Stomach (tissue), 9 donors: ENCODE results near the gene MDFI. TPM values are rescaled to one million over a fixed set of nuclear protein-coding genes. Genes with fewer than 3 reads are reported as not detected.

ENCODE experiments used
- DNase-seq, 2 donors: peaks; one replicate each; pipeline versions ENCODE4 v3.0.0 to v3.0.0-alpha.2; 2013 to 2019
- H3K27ac ChIP-seq, 5 donors: fragments of 200-600 bp in 4 of 5; sonication (generic) in 4 of 5; one replicate each; pipeline ENCODE4 v1.5.1; 2013 to 2019; ENCODE audit warnings: mild to moderate bottlenecking in 1 of 5, moderate library complexity in 1 of 5
- H3K27me3 ChIP-seq, 3 donors: fragments of 200-600 bp; sonication (generic); one replicate each; pipeline ENCODE4 v1.5.1; 2017 to 2019; ENCODE audit warnings: mixed run types in 1 of 3
- H3K36me3 ChIP-seq, 4 donors: fragments of 200-600 bp; sonication (generic); 1 replicate in 3 of 4; 2 replicates in 1 of 4; pipeline ENCODE4 v1.5.1; 2016 to 2019
- H3K4me1 ChIP-seq, 4 donors: fragments of 200-600 bp; sonication (generic); one replicate each; pipeline ENCODE4 v1.5.1; 2016 to 2019
- H3K4me3 ChIP-seq, 4 donors: fragments of 200-600 bp; sonication (generic) in 3 of 4; one replicate each; pipeline ENCODE4 v1.5.1; 2016 to 2019; ENCODE audit warnings: mild to moderate bottlenecking in 1 of 4
- H3K9me3 ChIP-seq, 4 donors: fragments of 200-600 bp; sonication (generic); one replicate each; pipeline ENCODE4 v1.5.1; 2016 to 2019
- CTCF ChIP-seq, 7 experiments: fragments of 450-650 bp in 4 of 7; fragments of 200-600 bp in 3 of 7; sonication (generic) in 3 of 7; IDR thresholded peaks; one replicate each; pipeline ENCODE4 v1.5.1; 2016 to 2019; ENCODE audit warnings: antibody characterized with exemption in 7 of 7, control low read depth in 2 of 7, mild to moderate bottlenecking in 1 of 7
- EP300 ChIP-seq: sonication (generic); formaldehyde crosslinking; IDR thresholded peaks from one replicate; pipeline ENCODE4 v1.6.1; 2017; ENCODE audit warnings: antibody characterized with exemption
- POLR2A ChIP-seq, 4 donors: fragments of 450-650 bp; IDR thresholded peaks; one replicate each; pipeline ENCODE4 v1.6.1; 2016; ENCODE audit warnings: antibody characterized with exemption in 4 of 4, control low read depth in 2 of 4, mild to moderate bottlenecking in 1 of 4, moderate library complexity in 1 of 4
- POLR2AphosphoS5 ChIP-seq, 3 donors: sonication (generic); formaldehyde crosslinking; IDR thresholded peaks; one replicate each; pipeline ENCODE4 v1.6.1; 2016; ENCODE audit warnings: antibody characterized with exemption in 3 of 3
- WGBS, 5 donors: extraction: QIAGEN DNeasy Blood & Tissue Kit in 3 of 5; methylation state at CpG; one replicate each; pipeline versions ENCODE4 v1.1.5 to v1.1.7; 2013 to 2018; 5-methylcytosine and 5-hydroxymethylcytosine counted together
- intact Hi-C: fragments of 100-400 bp; cut with DNase I; formaldehyde crosslinking; loops from one replicate; pipeline ENCODE4 v1.15.1; 2023; ENCODE audit warnings: low total_unique reads
- polyA plus RNA-seq, 3 donors: library from polyadenylated mRNA; stranded (reverse); fragments of 200-250 nt; gene quantifications; one replicate each; pipeline ENCODE4 v1.2.3, GENCODE V29; 2013
- total RNA-seq, 5 donors: library from RNA; depleted of rRNA; stranded (reverse); fragments of >200 nt; gene quantifications; one replicate each; pipeline versions ENCODE4 v1.1.0 to v1.2.3, GENCODE V29; 2014 to 2016
- donor health status: healthy with polysubstance abuse.
- donor health status: Bipolar disorder and iron deficiency.
- donor health status: healthy.

The MDFI gene
- total and polyA plus RNA-seq, 8 donors = 3.7 to 17.2 (median 8.3) TPM; not detected in 1

- no peak overlapping the region for H3K4me3 ChIP-seq
- peaks cover 16 to 25% (median 20%) of the 10 kb centered on the region in 4 donors for H3K4me1 ChIP-seq
- DNase-seq = no peak
- intact Hi-C loops = no loop called here
- H3K27me3 ChIP-seq = peaks cover 2 to 48% (median 21%) of the 10 kb centered on the region in 3 donors
- 71 to 81% (median 76%) methylated on average over 11 of the region's 11 CpGs for WGBS, 5 donors
- no peak overlapping the region for H3K27ac ChIP-seq
- peaks cover 0 to 5% (median 0%) of the 10 kb centered on the region in 4 donors for H3K36me3 ChIP-seq
- no peaks in the 10 kb centered on the region for H3K9me3 ChIP-seq
- TF ChIP-seq POLR2AphosphoS5 (IDR thresholded peaks at IDR 0.05) (no peak), EP300 (no peak), POLR2A (IDR thresholded peaks at IDR 0.05) (no peak), CTCF (IDR thresholded peaks at IDR 0.05) (no peak)
Measured at GRCh38 chr6:41642090-41642959, 4.1 kb downstream of the MDFI start.

DNA sequence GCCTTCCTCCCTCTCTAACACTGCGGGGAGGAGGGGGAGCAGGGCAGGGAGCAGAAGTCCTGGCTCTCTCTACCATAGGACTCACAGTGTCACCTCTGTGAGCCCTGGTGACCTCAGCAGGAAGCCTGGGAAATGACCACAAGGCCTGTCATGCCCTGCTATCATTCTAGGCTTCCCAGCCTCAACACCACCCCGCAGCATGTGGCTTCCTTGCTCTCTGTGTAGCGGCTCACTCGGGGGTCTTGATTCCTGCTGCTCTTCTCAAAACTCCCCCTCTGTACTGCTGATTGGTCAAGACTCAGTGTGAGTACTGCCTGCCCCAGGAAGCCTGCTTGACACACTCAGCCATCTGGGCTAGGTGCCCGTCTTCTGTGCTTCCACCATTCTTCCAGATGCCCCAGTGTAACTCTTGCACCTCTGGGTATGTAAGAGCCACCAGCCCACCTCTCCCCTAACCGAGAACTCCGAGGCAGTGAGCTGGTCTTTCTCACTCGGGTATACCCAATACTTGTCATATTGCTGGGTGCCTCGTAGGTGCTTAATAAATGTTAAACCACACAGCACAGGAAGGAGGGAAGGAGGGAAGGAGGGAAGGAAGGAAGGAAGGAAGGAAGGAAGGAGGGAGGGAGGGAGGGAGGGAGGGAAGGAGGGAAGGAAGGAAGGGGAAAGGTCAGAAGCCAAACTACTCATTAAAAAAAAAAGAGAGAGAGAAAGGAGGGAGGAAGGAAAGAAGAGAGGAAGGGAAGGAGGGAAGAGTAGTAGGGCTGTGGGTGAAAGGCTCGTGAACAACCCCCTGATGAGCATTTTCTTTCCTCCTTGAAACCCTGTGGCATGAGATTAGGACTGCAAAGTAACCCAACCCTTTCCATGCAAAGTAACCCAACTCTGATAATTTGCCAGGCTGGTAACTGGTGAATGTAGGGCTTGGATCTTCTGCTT is 5.0 kb downstream of the MDFI start:
- DNase-seq = no peak
- TF ChIP-seq POLR2AphosphoS5 (IDR thresholded peaks at IDR 0.05) (no peak), CTCF (IDR thresholded peaks at IDR 0.05) (no peak), POLR2A (IDR thresholded peaks at IDR 0.05) (no peak), EP300 (no peak)
- H3K27ac ChIP-seq = no peak overlapping the region
- H3K4me1 ChIP-seq = peaks cover 7 to 16% (median 11%) of the 10 kb centered on the region in 4 donors
- no peak overlapping the region for H3K4me3 ChIP-seq
- H3K27me3 ChIP-seq = peaks cover 0 to 44% (median 12%) of the 10 kb centered on the region in 3 donors
- WGBS, 5 donors = 73 to 80% (median 77%) methylated on average over 10 of the region's 10 CpGs
- peaks cover 0 to 8% (median 0%) of the 10 kb centered on the region in 4 donors for H3K36me3 ChIP-seq
- H3K9me3 ChIP-seq = no peaks in the 10 kb centered on the region
- intact Hi-C loops = no loop called here

DNA sequence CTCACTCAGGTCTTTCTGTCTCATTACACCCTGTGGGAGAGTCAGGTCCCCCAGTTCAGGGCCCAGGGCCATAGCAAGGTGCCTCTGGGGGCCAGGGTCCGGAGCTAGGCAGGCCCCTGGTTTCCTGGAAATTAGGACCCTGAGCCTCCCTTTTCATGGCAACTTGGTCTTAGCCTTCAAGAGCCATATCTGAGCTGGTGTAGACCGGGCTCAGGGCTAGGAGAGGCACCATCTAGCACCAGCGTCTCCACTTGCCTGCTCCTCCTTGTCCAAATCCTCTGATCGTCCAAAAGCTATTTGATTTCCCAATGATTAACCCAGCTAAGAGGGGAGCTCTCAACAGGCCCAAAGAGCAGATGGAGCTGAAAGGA is 5.6 kb downstream of the MDFI start:
- H3K4me3 ChIP-seq = no peak overlapping the region
- no peak for TF ChIP-seq POLR2AphosphoS5 (IDR thresholded peaks at IDR 0.05)
- no peak for TF ChIP-seq CTCF (IDR thresholded peaks at IDR 0.05)
- TF ChIP-seq POLR2A (IDR thresholded peaks at IDR 0.05) = no peak
- TF ChIP-seq EP300 = no peak
- intact Hi-C loops = no loop called here
- H3K9me3 ChIP-seq = no peaks in the 10 kb centered on the region
- 81 to 92% (median 92%) methylated on average over 4 of the region's 4 CpGs for WGBS, 5 donors
- H3K36me3 ChIP-seq = peaks cover 0 to 8% (median 0%) of the 10 kb centered on the region in 4 donors
- H3K27me3 ChIP-seq = peaks cover 0 to 37% (median 5%) of the 10 kb centered on the region in 3 donors
- no peak for DNase-seq
- peaks cover under 1 to 10% (median 5%) of the 10 kb centered on the region in 4 donors for H3K4me1 ChIP-seq
- no peak overlapping the region for H3K27ac ChIP-seq

- no peak for DNase-seq
- TF ChIP-seq POLR2AphosphoS5 (IDR thresholded peaks at IDR 0.05) = no peak
- peaks cover 0 to 5% (median under 1%) of the 10 kb centered on the region in 4 donors for H3K4me1 ChIP-seq
- H3K4me3 ChIP-seq = no peak overlapping the region
- H3K36me3 ChIP-seq = peaks cover 0 to 8% (median 0%) of the 10 kb centered on the region in 4 donors
- intact Hi-C loops = no loop called here
- no peak overlapping the region for H3K27ac ChIP-seq
- H3K9me3 ChIP-seq = no peaks in the 10 kb centered on the region
- peaks cover 0 to 32% (median under 1%) of the 10 kb centered on the region in 3 donors for H3K27me3 ChIP-seq
- WGBS, 5 donors = 50 to 96% (median 82%) methylated on average over 1 to 4 of the region's 4 CpGs
Measured at GRCh38 chr6:41644297-41644879, 6.1 kb downstream of the MDFI start.
